Activated CD4-positive, alpha-beta T cell treated with anti-CD3 and anti-CD28 coated beads, Interleukin-2, amount 50 U/mL, for 48 hours (primary cell): ENCODE measurements around the gene PGAM2.

Source experiments
- DNase-seq, 2 experiments: peaks; one replicate each; pipeline ENCODE4 v3.0.0-alpha.2; 2020

Gene PGAM2

DNA sequence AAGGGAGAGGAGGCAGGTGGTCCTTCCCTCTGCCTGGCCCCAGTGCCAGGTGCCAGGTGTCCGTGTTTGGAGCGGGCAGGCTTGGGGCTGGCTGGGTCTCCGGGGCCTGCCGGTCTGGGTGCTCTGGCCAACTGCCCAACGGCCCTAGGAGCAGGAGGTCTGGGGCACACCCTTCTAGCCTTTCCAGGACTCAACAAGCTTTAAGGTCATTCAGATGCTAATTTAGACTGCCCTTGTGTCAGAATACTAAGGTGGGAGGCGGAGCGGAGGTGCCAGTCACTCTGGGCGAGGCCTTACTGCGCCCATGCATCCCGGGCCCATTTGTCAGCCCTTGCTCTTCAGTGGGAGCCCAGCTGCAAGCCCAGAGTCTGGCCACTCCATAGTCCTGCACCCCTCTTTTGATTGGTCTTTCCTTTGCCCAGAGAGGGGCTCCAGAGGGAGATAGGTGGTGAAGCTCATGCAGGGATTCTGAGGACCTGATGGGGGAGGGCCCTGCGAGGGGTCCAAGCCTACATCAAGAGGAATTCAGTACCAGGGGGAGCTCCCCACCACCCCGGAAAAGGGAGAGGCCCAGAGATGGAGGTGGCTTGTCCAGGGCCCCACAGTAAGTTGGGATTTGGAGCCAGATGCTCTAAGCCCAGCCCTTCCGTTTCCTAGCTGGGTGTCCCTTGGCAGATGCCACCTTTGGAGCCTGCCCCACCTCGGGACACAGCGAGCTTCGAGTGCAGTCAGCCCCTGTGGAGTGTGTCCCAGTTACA is 1.3 kb downstream of the PGAM2 start:
- DNase-seq = no peak

DNA sequence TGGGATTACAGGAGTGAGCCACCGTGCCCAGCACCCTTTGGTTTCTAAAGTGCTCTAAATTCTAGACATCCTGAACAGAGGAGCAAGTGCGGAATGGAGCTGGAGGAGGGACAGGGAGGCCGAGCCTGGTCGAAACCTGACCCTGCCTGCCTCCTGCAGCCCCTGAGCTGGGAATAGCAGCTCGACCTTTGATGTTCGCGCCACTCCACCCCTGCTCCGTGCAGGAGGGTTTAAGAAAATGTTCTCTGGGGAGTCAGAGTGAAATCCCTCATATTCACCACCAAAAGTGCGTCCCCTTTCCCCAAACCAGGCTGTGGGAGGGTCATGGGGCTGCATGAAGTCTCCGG is 1.8 kb downstream of the PGAM2 start:
- DNase-seq = no peak

GRCh38 chr7:44062903-44063295 is 2.5 kb downstream of the PGAM2 start:
- DNase-seq = no peak

- no peak for DNase-seq
Measured at GRCh38 chr7:44062180-44062902, 3.0 kb downstream of the PGAM2 start.

GRCh38 chr7:44061645-44062179 is 3.7 kb downstream of the PGAM2 start:
- DNase-seq = no peak

DNA sequence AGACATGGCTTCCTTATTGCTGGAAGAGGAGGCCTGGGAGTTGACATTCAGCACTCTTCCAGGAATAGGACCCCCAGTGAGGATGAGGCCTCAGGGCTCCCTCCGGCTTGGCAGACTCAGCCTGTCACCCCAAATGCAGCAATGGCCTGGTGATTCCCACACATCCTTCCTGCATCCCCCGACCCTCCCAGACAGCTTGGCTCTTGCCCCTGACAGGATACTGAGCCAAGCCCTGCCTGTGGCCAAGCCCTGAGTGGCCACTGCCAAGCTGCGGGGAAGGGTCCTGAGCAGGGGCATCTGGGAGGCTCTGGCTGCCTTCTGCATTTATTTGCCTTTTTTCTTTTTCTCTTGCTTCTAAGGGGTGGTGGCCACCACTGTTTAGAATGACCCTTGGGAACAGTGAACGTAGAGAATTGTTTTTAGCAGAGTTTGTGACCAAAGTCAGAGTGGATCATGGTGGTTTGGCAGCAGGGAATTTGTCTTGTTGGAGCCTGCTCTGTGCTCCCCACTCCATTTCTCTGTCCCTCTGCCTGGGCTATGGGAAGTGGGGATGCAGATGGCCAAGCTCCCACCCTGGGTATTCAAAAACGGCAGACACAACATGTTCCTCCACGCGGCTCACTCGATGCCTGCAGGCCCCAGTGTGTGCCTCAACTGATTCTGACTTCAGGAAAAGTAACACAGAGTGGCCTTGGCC is 4.3 kb downstream of the PGAM2 start:
- DNase-seq = no peak

DNA sequence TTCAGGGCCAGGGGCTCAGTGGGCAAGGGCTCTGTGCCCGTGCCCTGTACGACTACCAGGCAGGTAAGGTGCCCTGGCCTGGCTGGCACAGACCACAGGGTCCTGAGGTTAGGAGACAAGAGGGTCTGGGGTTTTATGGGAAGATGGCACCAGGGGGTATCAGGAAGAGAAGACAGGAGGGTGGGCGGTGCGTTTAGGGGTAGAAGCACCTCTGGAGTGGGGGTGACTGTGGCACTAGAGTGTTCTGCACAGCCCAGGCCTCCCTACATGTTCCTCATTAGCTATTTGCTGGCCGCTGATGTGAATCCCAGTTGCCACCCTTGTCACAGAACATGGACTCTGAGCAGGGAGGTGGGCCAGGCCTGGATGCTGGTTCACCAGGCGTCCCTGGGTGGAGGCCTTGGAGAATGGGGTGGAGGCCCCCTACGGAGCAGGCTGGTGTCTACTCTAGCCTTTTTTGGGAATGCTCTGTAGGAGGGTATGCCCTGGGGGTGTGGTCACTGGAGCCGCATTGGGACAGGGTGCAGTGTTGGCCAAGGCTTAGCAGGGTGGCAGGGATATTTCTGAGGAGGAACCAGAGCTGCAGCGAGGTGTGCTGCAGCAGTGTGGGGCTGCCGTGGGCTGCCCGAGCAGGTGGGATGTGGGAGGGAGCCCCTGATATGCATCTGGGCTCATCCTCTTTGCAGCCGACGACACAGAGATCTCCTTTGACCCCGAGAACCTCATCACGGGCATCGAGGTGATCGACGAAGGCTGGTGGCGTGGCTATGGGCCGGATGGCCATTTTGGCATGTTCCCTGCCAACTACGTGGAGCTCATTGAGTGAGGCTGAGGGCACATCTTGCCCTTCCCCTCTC is 5.0 kb downstream of the PGAM2 start:
- no peak for DNase-seq

GRCh38 chr7:44059219-44060090 is 5.9 kb downstream of the PGAM2 start:
- DNase-seq = no peak

DNA sequence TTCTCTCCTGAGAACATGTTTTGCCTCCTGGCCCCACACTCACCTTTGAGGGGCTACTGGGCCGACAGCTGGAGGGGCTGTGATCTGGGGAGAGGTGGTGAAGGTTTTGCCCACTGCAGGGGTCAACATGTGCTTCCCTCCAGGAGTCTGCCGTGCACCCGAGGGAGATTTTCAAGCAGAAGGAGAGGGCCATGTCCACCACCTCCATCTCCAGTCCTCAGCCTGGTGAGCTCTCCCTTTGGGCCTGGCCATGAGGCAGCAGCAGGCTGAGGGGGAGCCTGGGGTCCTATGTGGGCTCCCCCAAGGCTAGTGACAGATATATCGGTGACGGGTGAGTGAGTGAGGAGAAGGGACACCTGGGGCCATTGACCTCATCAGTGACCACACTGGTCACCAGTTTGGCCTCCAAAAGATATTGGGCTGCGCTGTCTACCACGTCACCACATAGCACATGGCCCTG is 6.6 kb downstream of the PGAM2 start:
- DNase-seq = no peak

DNA sequence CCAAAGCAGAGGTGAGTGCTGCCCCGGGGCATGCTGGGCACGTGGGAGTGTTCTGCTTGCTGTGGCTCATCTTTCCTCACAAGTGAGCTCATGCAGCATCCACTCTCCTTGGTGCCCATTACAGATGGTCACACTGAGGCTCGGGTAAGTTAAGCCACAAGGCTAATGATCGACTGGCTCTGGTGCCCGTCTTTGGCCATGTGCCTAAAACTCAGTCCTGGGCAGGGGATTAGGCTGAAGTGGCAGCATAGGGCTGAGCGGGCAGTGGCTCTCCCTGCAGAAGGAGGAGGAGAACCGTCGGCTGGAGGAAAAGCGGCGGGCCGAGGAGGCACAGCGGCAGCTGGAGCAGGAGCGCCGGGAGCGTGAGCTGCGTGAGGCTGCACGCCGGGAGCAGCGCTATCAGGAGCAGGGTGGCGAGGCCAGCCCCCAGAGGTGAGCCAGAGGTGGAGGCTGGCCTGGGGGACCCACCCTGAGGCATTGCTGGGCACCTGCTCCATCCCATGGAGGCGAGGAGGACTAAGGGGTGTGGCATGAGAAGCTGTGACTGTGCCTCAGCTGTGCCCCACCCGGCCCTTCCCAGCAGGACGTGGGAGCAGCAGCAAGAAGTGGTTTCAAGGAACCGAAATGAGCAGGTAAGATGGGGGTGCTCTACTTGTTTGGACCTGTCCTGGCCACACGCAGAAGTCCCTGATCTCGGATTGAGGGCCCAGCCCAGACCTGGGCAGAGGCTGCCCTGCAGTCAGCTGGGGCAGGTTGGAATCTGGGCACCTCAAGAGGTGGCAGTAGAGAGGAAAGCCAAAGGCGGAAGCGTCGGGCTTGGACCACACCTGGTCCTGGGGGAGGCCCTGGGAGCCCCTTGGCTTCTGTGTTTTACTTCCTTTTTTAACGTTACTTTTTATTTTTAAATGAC is 7.3 kb downstream of the PGAM2 start:
- DNase-seq = peak in 1 of 2 experiments; percentile 1

DNA sequence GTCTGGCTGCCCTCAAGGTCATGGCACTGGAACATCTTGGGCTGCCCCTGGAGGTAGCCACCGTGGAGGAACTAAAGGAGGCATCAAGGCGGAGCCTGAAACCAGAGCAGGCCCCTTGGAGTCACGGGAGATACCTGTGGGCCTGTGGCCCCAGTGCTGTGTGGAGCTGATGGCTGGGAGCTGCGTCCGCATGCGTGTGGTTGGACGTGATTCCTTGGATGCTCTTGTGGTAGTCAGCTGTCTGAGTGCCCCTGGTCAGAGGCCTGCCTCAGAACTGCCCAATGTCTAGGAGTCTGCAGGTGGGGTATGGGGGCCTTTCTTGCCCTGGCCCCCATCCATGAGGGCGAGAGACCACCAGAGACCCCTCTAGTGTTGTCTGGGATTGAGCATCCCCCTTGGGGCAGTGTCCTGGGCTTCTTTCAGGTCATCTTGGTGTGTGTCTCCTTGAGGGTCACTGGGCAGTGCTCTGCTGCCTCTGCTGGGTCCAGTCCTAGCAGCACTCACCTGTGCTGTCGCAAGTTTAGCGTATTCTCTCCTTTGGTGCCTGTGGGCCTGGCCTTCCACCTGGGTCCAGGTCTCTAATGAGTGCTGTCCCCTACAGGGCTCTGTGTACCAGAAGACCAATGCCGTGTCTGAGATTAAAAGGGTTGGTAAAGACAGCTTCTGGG is 8.1 kb downstream of the PGAM2 start:
- DNase-seq = peak in 1 of 2 experiments; percentile 1

DNA sequence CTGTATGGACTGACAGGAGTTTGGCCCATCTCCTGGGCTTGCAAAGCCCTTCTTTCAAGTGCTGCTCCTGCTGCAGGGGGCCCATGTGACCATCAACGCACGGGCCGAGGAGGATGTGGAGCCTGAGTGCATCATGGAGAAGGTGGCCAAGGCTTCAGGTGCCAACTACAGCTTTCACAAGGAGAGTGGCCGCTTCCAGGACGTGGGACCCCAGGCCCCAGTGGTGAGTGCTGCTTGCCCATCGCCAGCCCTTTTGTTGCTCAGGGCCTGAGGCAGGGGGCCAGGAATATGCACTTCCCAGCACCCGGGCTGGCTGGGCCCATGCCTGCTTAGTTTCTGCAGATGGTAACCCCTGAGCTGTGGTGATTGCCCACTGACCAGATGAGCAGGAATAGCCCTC is 8.7 kb downstream of the PGAM2 start:
- peak in 1 of 2 experiments; percentile 1 for DNase-seq

- DNase-seq = peak in 1 of 2 experiments; percentile 1
Measured at GRCh38 chr7:44052771-44053365, 12.5 kb downstream of the PGAM2 start.

GRCh38 chr7:44051611-44052220 is 13.7 kb downstream of the PGAM2 start:
- DNase-seq = no peak

- no peak for DNase-seq
Measured at GRCh38 chr7:44050915-44051560, 14.3 kb downstream of the PGAM2 start.

DNA sequence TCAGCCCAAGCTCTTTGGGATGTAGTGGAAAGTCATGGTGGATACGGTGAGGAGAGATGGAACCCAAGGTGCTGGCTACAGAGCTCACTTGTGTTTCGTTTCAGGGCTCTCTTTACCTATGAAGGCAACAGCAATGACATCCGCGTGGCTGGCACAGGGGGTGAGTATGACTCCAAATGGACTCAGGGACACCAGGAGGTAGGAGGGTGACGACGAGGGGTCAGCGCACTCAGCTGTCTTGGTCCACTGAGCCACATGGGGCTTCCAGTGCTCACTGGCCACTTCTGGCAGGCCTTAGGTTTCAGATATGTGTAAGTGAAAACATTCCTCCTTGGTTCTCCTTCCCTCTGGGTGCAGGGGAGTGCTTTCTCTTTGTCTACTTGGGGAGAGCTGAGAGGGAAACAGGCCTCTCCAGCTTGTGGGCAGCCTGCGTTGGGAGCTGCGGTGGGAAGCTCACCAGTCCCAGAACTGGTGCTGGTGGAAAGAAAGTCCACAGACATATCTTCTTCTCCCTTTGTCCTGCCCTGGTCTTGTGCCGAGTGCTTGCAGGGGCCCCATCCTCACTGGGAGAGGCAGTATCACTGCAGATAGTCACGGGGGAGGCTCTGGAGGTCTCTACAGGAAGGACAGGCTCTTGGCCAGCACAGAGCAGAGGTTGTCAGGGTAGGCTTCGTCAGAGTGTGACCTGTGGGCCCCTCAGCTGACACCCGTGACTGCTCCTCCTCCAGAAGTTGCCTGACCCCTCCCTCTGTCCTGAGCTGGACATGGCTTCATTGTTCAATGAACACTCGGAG is 15.0 kb downstream of the PGAM2 start:
- DNase-seq = no peak

- DNase-seq = no peak
Measured at GRCh38 chr7:44048031-44048795, 17.2 kb downstream of the PGAM2 start.
